Right atrium auricular region (tissue), 2 donors: ENCODE results near the gene AHCTF1. TPM values are rescaled to one million over a fixed set of nuclear protein-coding genes. Genes with fewer than 3 reads are reported as not detected.

Experiments
- DNase-seq: peaks from one replicate; pipeline ENCODE4 v3.0.0-alpha.2; 2019; ENCODE audit warnings: low spot score
- H3K27ac ChIP-seq, 2 donors: fragments of 200-600 bp; sonication (generic); 1 replicate in 1 of 2; 2 replicates in 1 of 2; pipeline ENCODE4 v1.5.1; 2016 to 2019
- H3K27me3 ChIP-seq, 2 donors: fragments of 200-600 bp; sonication (generic); one replicate each; pipeline versions ENCODE4 v1.5.1 to v1.6.0; 2017 to 2019
- H3K36me3 ChIP-seq: fragments of 200-600 bp; sonication (generic); one replicate; pipeline ENCODE4 v1.5.1; 2016
- H3K4me1 ChIP-seq, 2 donors: fragments of 200-600 bp; sonication (generic); one replicate each; pipeline versions ENCODE4 v1.5.1 to v1.6.0; 2017 to 2019
- H3K4me3 ChIP-seq, 2 donors: fragments of 200-600 bp; sonication (generic); 1 replicate in 1 of 2; 2 replicates in 1 of 2; pipeline ENCODE4 v1.5.1; 2017 to 2019; ENCODE audit warnings: mild to moderate bottlenecking in 1 of 2, moderate library complexity in 1 of 2
- H3K9me3 ChIP-seq, 2 donors: fragments of 200-600 bp; sonication (generic); one replicate each; pipeline ENCODE4 v1.5.1; 2019
- total RNA-seq, 2 donors: library from RNA; depleted of rRNA; stranded (reverse); fragments of >200 nt; gene quantifications; one replicate each; pipeline ENCODE4 v1.1.0, GENCODE V29; 2016
- TF ChIP-seq, protein P1 (sequence below), 2 donors: fragments of 200-600 bp; sonication (generic); IDR thresholded peaks; one replicate each; pipeline ENCODE4 v1.5.1; 2019; ENCODE audit warnings: antibody characterized with exemption in 2 of 2

Gene AHCTF1, protein sequence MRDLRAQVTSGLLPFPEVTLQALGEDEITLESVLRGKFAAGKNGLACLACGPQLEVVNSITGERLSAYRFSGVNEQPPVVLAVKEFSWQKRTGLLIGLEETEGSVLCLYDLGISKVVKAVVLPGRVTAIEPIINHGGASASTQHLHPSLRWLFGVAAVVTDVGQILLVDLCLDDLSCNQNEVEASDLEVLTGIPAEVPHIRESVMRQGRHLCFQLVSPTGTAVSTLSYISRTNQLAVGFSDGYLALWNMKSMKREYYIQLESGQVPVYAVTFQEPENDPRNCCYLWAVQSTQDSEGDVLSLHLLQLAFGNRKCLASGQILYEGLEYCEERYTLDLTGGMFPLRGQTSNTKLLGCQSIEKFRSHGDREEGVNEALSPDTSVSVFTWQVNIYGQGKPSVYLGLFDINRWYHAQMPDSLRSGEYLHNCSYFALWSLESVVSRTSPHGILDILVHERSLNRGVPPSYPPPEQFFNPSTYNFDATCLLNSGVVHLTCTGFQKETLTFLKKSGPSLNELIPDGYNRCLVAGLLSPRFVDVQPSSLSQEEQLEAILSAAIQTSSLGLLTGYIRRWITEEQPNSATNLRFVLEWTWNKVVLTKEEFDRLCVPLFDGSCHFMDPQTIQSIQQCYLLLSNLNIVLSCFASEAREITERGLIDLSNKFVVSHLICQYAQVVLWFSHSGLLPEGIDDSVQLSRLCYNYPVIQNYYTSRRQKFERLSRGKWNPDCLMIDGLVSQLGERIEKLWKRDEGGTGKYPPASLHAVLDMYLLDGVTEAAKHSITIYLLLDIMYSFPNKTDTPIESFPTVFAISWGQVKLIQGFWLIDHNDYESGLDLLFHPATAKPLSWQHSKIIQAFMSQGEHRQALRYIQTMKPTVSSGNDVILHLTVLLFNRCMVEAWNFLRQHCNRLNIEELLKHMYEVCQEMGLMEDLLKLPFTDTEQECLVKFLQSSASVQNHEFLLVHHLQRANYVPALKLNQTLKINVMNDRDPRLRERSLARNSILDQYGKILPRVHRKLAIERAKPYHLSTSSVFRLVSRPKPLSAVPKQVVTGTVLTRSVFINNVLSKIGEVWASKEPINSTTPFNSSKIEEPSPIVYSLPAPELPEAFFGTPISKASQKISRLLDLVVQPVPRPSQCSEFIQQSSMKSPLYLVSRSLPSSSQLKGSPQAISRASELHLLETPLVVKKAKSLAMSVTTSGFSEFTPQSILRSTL (N-terminal part only)
- 10 to 100 TPM; 21.6 to 24.4 TPM for total RNA-seq

DNA sequence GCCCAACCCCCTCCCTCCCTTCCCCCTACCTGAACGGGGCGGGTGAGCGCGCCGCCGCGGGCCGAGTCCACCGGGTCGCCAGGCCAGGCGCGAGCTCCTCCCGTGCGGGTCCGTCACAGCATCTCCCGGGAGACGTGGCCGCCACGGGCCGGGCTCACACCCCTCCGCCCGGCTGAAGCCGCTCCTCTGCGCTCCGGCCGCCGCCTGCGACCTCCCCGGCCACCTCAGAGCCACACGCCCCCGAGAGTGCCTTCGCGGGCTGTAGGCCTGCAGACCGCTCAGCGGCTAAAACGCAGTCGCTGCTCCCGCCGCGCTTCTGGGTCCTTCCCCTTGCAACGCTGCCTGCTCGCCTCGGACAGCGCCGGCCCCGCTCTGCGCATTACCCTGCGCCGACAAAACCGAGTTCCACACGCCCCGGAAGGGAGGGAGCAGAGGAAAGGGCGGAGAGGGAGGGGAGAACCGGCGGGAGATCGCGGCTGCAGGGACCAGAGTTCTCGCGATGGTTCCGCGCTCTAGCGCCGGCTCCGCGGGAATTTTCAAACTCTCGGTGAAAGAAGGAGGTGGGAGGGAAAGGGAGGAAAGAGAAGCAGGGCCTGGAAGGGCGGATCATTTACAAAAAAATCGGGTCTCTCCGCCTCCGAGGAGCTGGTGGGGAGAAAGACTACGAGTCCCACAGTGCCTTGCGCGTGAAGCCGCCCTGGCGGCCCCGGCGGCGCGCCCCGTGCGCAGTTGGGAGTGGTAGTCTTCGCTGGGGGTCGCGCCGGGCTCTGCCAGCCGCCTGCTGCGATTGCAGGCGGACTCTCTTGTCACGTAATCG, at the start of gene AHCTF1:
TSS of gene AHCTF1 (minus strand) at position 400 of the 817 bp plus-strand sequence. CDS start 13,578 bp downstream, outside the sequence.
- Histone ChIP-seq H3K4me3 (peak within 1 kb of the TSS; percentile 88 to 95), H3K36me3 (peaks cover 9% of the 10 kb centered on the region), H3K27me3 (no peaks in the 10 kb centered on the region), H3K27ac (peak within 1 kb of the TSS; percentile 96 to 98), H3K9me3 (no peaks in the 10 kb centered on the region), H3K4me1 (peaks cover 0 to 20% of the 10 kb centered on the region in 2 donors)
- TF ChIP-seq, protein P1, sequence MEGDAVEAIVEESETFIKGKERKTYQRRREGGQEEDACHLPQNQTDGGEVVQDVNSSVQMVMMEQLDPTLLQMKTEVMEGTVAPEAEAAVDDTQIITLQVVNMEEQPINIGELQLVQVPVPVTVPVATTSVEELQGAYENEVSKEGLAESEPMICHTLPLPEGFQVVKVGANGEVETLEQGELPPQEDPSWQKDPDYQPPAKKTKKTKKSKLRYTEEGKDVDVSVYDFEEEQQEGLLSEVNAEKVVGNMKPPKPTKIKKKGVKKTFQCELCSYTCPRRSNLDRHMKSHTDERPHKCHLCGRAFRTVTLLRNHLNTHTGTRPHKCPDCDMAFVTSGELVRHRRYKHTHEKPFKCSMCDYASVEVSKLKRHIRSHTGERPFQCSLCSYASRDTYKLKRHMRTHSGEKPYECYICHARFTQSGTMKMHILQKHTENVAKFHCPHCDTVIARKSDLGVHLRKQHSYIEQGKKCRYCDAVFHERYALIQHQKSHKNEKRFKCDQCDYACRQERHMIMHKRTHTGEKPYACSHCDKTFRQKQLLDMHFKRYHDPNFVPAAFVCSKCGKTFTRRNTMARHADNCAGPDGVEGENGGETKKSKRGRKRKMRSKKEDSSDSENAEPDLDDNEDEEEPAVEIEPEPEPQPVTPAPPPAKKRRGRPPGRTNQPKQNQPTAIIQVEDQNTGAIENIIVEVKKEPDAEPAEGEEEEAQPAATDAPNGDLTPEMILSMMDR (IDR thresholded peaks at IDR 0.05): no peak
- DNase-seq: peak; percentile 94

DNA sequence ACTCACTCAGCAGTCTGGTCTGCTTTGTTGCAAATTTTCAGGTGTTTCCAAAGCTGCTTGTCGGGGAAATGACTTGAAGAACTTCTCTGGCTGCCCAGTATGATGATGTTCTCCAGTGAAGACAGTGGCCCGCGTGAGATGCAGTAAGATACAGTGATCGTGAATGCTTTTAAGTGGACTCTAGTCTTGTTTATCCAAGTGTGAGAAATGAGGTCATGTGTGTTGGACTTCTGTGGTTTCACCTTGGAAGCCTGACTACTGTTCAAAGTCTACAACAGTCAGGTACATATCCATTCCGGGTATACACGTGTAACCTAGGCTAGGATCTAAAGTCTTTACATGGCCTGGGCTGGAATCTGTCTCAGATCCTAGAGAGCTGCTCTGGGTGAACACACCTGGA, 47.0 kb upstream of the AHCTF1 start:
- H3K36me3 ChIP-seq: no peaks in the 10 kb centered on the region
- peaks cover 0 to 48% of the 10 kb centered on the region in 2 donors for H3K9me3 ChIP-seq
- no peaks in the 10 kb centered on the region for H3K27me3 ChIP-seq
- no peak overlapping the region for H3K27ac ChIP-seq
- H3K4me1 ChIP-seq: no peaks in the 10 kb centered on the region
- TF ChIP-seq, protein P1 (IDR thresholded peaks at IDR 0.05): no peak
- no peak overlapping the region for H3K4me3 ChIP-seq
- no peak for DNase-seq

DNA sequence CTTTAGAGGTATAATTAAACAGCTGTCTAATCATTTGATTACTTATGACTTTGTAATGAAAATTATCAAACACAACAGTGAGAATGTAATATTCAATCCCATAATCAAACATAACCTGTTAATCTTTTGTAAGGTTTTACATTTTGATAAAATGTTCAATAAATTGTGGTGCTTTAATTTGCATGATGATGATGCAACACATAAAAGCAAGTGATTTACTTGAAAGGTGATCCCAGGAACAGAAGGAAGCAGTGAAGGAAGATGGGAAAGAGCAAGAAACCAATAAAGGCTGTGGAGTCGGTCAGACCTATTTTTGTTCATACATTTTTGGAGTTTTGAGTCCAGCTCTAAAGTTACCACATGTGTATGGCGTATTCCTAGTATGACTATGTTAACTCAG, 46.5 kb upstream of the AHCTF1 start:
- TF ChIP-seq, protein P1 (IDR thresholded peaks at IDR 0.05): no peak
- Histone ChIP-seq H3K27me3 (no peaks in the 10 kb centered on the region), H3K27ac (no peak overlapping the region), H3K9me3 (peaks cover 0 to 43% of the 10 kb centered on the region in 2 donors), H3K36me3 (no peaks in the 10 kb centered on the region), H3K4me3 (no peak overlapping the region), H3K4me1 (no peaks in the 10 kb centered on the region)
- DNase-seq: no peak

DNA sequence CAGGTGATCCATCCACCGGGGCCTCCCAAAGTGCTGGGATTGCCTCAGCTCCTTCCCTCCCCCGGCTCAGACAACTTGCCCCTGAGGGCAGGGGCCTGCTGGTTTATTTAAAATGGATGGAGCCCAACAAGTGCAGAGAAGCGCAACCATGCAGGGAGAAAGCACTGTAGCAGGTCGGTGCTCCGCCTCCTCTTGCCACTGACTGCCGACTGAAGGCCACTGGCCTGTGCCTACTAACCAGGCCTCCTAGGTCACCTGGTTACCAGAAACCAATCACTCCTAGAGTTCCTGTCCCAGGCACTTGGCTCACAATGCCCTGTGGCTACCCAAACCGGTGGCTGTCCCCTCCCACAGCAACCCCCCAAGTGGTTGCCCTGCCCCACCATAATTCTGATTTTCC, 40.2 kb upstream of the AHCTF1 start:
- Histone ChIP-seq H3K27ac (no peak overlapping the region), H3K9me3 (no peaks in the 10 kb centered on the region), H3K4me3 (no peak overlapping the region), H3K4me1 (no peaks in the 10 kb centered on the region), H3K27me3 (no peaks in the 10 kb centered on the region), H3K36me3 (no peaks in the 10 kb centered on the region)
- TF ChIP-seq, protein P1 (IDR thresholded peaks at IDR 0.05): no peak
- no peak for DNase-seq
